GM12801 (cell line): ENCODE results near the gene PID1.

Experiments used
- CTCF ChIP-seq: IDR thresholded peaks from one replicate; pipeline ENCODE4 v1.5.1; 2011; ENCODE audit warnings: control low read depth; ENCODE audit not compliant: insufficient read length; ENCODE audit errors: extremely low read depth

The PID1 gene

GRCh38 chr2:229101314-229101713, 169.8 kb downstream of the PID1 start:
- TF ChIP-seq CTCF = no peak

- no peak for TF ChIP-seq CTCF
These were observed 171.9 kb downstream of the PID1 start for GRCh38 chr2:229099231-229099630.

- TF ChIP-seq CTCF = no peak
These were observed 172.3 kb downstream of the PID1 start for GRCh38 chr2:229098801-229099200.

GRCh38 chr2:229096409-229097066, 174.5 kb downstream of the PID1 start:
- no peak for TF ChIP-seq CTCF

GRCh38 chr2:229095472-229095871, 175.6 kb downstream of the PID1 start:
- TF ChIP-seq CTCF = no peak

GRCh38 chr2:229090225-229090624, 180.9 kb downstream of the PID1 start:
- no peak for TF ChIP-seq CTCF

GRCh38 chr2:229089776-229090175, 181.3 kb downstream of the PID1 start:
- no peak for TF ChIP-seq CTCF
